ENCODE results near the gene COBLL1.
"Not testable (repeated sequence)": the region's sequence is repeated elsewhere in the genome, so short reads cannot be mapped to it uniquely, and the experiment has no call there.

COBLL1 gene

GRCh38 chr2:164841719-164842623 lies at the start of gene COBLL1:
Gene COBLL1, minus strand, starts transcription at chr2:164841823. Its CDS starts 627 bp downstream, at chr2:164841196.
- DNase-seq, result peak; percentile 26

- no peak for DNase-seq
Observed at GRCh38 chr2:164890544-164890943, 48.9 kb upstream of the COBLL1 start.

GRCh38 chr2:164888592-164888991 lies 47.0 kb upstream of the COBLL1 start:
- no peak for DNase-seq

GRCh38 chr2:164887434-164888144 lies 46.0 kb upstream of the COBLL1 start:
- DNase-seq, result no peak

DNA sequence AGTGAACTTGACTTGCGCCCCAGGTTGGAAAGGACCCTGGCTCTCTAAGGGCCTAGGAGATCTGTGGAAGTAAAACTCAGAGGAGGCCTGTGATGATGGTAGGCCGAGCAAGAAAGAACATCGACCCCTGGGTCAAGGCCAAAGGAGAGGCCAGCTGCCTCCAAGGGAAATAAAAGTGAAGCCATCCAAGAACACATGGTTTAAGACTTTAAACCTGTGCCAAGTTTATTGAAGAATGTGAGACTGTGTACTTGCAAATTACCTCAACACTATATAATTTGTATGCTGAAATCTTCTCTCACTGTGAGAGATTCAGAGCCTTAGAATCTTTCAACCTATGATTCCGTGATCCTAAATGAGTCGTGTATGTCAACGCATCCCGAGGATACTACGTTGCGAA lies 40.7 kb upstream of the COBLL1 start:
- DNase-seq, result no peak

GRCh38 chr2:164881524-164881923 lies 39.9 kb upstream of the COBLL1 start:
- no peak for DNase-seq

- no peak for DNase-seq
Observed at GRCh38 chr2:164879901-164880535, 38.4 kb upstream of the COBLL1 start.

- DNase-seq, result no peak
Observed at GRCh38 chr2:164877927-164878326, 36.3 kb upstream of the COBLL1 start.

- DNase-seq, result no peak
Observed at GRCh38 chr2:164877169-164877568, 35.5 kb upstream of the COBLL1 start.

DNA sequence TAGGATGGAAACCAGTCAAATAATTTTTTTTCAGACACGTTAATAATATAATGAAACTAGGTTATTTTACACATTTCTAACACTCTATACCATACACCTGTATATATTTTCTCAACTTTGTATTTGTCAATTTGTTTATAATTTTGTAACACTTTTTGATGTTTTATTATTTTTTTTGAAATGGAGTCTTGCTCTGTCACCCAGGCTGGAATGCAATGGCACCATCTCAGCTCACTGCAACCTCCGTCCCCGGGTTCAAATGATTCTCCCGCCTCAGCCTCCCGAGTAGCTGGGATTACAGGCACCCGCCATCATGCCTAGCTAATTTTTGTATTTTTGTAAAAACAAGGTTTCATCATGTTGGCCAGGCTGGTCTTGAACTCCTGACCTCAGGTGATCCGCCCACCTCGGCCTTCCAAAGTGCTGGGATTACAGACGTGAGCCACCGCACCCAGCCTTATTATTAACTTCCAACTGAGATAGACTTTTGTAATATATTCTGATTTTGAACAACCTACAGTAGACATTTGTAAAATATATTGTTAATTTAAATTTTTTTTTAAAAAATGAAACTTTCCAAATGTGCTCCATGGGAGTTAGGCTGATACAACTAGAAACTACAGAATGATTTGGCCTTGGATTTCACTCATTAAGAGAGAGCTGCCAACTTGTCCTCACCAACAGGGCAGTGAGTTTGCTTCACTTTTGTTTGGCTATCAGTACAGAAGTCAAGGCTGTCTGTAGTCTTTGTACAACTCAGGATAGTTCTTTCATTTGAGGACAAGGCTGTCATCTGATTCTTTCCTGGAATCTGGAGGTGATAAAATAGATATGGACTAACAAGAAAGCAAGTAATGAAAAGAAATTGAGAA lies 33.9 kb upstream of the COBLL1 start:
- no peak for DNase-seq

DNA sequence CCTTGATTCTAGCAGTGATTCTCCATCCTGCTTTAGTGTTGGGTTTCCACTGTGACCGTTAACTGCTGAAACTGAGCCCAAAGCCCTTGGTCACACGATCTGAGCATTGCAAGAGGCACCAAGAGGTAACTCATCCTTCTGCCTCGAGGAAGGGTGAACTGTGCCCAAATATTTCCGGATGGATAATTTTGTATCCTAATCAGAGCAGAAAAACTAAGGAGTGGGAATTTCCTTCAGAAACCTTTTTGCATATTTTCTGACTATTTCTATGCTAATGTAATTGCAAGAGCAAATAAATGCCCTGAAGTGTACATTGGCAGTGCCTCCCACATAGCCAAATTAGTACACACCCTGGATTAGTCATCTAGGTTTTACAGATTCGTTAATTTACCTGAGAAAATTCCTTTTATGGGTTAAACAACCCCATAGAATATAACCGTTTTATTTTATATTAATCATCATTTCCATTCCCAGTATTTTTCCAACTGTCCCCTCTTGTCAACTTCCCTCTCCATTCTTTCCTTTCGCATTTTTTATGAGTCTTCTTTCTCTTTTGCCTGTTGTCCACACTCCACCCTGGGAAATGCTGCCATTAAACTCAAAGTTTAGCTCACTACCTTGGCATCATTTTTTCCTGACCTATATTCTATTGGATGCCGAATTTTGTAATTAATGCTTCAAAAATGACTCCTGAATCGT lies 31.7 kb upstream of the COBLL1 start:
- no peak for DNase-seq

DNA sequence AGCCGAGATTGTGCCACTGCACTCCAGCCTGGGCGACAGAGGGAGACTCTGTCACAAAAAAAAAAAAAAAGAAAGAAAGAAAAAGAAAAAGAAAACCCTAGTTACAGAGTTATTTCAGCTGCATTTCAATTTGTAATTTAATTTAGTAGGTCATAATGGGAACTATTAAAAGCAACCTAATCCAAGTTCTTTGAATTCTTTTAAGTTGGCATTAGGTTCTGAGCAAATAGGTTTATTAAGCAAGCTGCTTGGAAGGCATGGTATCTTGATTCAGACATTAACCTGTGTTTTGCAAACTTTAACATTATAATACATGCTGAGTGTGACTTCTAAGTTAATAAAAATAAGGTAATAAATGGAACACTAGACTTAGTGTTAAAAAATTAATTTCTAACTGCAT lies 29.8 kb upstream of the COBLL1 start:
- no peak for DNase-seq

DNA sequence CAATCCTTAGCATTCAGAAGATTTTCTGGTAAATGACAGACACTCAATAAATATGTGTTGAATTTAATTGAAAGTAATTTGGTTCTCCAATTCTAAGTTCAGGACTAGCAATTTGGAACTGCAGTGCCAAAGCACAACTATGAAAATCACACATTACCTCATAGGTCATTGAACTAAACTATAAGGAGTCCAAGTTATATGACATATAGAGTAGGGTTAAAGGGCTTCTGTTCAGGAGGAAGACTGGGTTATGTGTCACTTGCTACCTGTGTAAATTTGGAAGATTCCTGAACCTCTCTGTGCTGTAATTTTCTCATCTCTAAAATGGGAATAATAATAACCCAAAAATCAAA lies 27.8 kb upstream of the COBLL1 start:
- no peak for DNase-seq

DNA sequence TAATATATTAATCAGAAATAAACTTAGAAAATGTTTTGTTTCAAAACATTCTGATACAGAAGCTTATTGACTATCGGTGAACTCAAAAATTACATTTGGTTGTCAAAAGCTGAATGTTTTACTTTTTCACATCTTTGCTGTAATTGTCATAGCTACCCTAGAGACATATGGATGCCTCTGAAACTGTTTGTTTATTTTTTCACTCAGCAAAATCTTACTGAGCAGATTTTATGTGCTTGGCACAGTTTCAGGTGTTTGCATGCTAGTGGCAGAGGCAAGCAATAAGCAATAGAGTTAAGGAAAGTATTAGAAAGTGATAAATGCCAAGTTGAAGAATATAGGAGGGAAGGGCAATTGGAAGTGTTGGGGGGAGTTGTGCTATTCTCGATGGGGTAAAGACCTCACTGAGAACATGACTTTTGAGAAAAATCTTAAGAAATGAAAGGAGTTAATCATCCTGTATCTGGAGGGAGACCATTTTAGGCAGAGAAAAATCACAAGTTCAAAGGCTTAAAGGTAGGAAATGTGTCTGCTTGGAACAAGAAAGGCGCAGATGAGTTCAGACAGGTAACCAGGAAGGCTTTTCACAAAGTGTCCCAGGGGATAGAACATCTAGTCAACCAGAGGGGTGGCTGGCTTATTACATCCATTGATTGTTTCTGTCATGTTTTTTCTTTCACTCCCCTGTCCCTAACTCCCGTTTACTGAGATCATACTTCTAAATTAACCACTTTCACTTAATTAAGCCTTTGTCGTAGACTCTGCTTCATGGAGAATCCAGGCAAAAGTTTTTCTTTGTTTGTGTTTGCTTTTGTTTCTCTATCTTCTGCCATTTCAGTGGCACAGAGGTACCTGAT lies 27.2 kb upstream of the COBLL1 start:
- DNase-seq, result no peak

GRCh38 chr2:164867779-164868397 lies 26.3 kb upstream of the COBLL1 start:
- no peak for DNase-seq

DNA sequence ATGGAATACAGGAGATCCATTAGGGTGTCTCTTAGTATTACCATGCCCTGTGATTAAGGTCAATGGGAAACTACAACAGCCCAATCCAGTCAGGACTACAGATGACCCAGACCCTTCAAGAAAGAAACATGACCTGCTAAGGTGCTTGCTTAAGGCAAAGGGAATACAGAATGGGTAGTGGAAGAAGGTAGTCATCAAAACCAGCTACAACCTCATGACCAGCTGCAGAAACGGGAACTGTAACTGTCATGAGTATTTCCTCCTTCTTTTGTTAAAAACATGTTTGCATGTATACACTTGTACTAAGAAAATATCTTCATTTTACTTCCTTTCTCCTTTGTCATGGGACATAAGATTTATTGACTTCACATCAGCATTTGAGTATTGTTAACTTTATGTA lies 24.8 kb upstream of the COBLL1 start:
- DNase-seq, result not testable (repeated sequence)

DNA sequence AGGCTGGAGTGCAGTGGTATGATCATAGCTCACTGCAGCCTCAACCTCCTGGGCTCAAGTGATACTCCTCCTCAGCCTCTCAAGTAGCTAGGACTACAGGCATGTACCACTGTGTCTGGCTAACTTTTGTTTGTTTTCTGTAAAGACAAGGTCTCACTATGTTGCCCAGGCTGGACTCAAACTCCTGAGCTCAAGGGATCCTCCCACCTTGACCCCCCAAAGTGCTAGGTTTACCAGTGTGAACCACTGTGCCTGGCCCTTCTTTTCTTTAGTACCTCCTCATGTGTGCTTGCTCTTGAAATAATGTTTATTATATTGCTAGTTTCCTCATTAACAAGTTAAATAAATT lies 19.0 kb upstream of the COBLL1 start:
- DNase-seq, result no peak

DNA sequence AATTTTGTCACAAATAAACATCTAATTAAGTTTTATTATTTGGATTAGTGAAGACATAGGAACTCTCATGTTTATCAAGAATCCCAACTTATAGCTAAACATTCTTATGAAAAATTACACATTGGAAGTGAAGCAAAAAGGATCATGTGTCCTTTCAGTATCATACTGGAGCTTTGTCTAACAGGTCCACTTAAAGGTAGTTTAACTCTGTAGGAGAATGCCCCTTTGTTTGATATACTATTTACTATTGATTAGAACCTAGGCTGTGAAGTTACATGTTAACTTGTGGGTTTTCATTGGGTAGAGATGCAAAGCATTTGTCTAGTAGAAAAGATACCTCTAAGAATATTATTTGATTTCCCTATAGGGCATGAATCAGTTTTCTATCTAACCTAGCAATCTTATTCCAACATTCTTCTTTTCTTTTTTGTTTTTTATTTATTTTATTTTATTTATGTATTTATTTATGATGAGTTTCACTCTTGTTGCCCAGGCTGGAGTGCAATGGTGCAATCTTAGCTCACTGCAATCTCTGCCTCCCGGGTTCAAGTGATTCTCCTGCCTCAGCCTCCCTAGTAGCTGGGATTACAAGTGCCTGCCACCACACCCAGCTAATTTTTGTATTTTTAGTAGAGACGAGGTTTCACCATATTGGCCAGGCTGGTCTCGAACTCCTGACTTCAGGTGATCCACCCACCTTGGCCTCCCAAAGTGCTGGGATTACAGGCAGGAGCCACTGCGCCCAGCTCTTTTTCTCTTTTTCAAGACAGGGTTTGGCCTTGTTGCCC lies 18.5 kb upstream of the COBLL1 start:
- DNase-seq, result not testable (repeated sequence)

- no peak for DNase-seq
Observed at GRCh38 chr2:164859251-164859818, 17.7 kb upstream of the COBLL1 start.

DNA sequence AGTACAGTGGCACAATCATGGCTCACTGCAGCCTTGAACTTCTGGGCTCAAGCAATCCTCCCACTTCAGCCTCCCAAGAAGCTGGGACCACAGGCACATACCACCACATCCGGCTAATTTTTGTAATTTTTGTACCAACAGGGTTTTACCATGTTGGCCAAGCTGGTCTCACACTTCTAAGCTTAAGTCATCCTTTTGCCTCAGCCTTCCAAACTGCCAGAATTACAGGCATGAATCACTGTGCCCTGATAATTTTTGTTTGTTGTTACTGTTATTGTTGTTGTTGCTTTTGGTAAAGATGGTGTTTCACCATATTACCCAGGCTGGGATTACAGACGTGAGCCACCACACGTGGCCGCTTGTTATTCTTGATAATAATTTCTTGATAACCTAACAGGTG lies 10.5 kb upstream of the COBLL1 start:
- DNase-seq, result no peak
